SK-N-SH treated with all-trans-retinoic acid at 6 μM for 48 hours (cell line): Measurements from ENCODE around the gene TMX4.

Source experiments
- ATAC-seq: fragments of 200-7000 bp; cut with Tn5 transposase; 3 replicates; pipeline ENCODE4 v1.9.1; 2020; ENCODE audit warnings: mild to moderate bottlenecking, moderate library complexity
- ARNTL ChIP-seq: fragments of 450-650 bp; formaldehyde crosslinking; IDR thresholded peaks from 2 replicates; pipeline ENCODE4 v1.5.0; 2020; ENCODE audit warnings: low read depth, mild to moderate bottlenecking, moderate library complexity, borderline replicate concordance
- BACH2 ChIP-seq: fragments of 250-450 bp; sonication (Bioruptor Pico); IDR thresholded peaks from 2 replicates; pipeline ENCODE4 v1.9.0; 2021; ENCODE audit warnings: mild to moderate bottlenecking, borderline replicate concordance
- CSDC2 ChIP-seq: fragments of 250-450 bp; sonication (Bioruptor Pico); IDR thresholded peaks from 2 replicates; pipeline ENCODE4 v1.5.0; 2020; ENCODE audit warnings: mild to moderate bottlenecking, moderate library complexity
- ESRRG ChIP-seq: fragments of 250-450 bp; sonication (Bioruptor Pico); IDR thresholded peaks from 2 replicates; pipeline ENCODE4 v1.6.1; 2021; ENCODE audit warnings: mild to moderate bottlenecking
- ISL1 ChIP-seq: fragments of 250-450 bp; sonication (Bioruptor Pico); IDR thresholded peaks from 2 replicates; pipeline ENCODE4 v2.1.2; 2022; ENCODE audit warnings: mild to moderate bottlenecking, moderate library complexity
- OSR1 ChIP-seq: fragments of 250-450 bp; sonication (Bioruptor Pico); IDR thresholded peaks from 2 replicates; pipeline ENCODE4 v1.8.0; 2022; ENCODE audit warnings: moderate library complexity, mild to moderate bottlenecking, inconsistent platforms
- RARB ChIP-seq: fragments of 250-450 bp; sonication (Bioruptor Pico); IDR thresholded peaks from 2 replicates; pipeline ENCODE4 v1.8.0; 2021; ENCODE audit warnings: mild to moderate bottlenecking, moderate library complexity
- SNAI2 ChIP-seq: fragments of 250-450 bp; sonication (Bioruptor Pico); IDR thresholded peaks from 2 replicates; pipeline ENCODE4 v1.5.0; 2020; ENCODE audit warnings: mild to moderate bottlenecking, moderate library complexity
- TOX ChIP-seq: fragments of 250-450 bp; sonication (Bioruptor Pico); IDR thresholded peaks from 2 replicates; pipeline ENCODE4 v1.8.0; 2021; ENCODE audit warnings: mild to moderate bottlenecking, moderate library complexity, borderline replicate concordance
- ZC3H10 ChIP-seq: fragments of 250-450 bp; sonication (Bioruptor Pico); IDR thresholded peaks from 2 replicates; pipeline ENCODE4 v1.5.1; 2021; ENCODE audit warnings: mild to moderate bottlenecking, moderate library complexity
- ZFP3 ChIP-seq: fragments of 250-450 bp; sonication (Bioruptor Pico); IDR thresholded peaks from 2 replicates; pipeline ENCODE4 v1.5.0; 2020; ENCODE audit warnings: mild to moderate bottlenecking, moderate library complexity
- ZFP30 ChIP-seq: fragments of 450-650 bp; formaldehyde crosslinking; IDR thresholded peaks from 2 replicates; pipeline ENCODE4 v1.5.0; 2022; ENCODE audit warnings: mild to moderate bottlenecking, moderate library complexity
- ZNF565 ChIP-seq: fragments of 450-650 bp; formaldehyde crosslinking; conservative IDR thresholded peaks from 2 replicates; pipeline ENCODE4 v1.5.0; 2020; ENCODE audit warnings: low read depth, mild to moderate bottlenecking, moderate library complexity
- ZNF8 ChIP-seq: fragments of 450-650 bp; formaldehyde crosslinking; IDR thresholded peaks from 2 replicates; pipeline ENCODE4 v1.5.0; 2020; ENCODE audit warnings: mild to moderate bottlenecking, moderate library complexity
- TF ChIP-seq, protein P1 (sequence below): fragments of 250-450 bp; sonication (Bioruptor Pico); IDR thresholded peaks from 2 replicates; pipeline ENCODE4 v1.5.1; 2021; ENCODE audit warnings: mild to moderate bottlenecking, moderate library complexity
- TF ChIP-seq, protein P2 (sequence below): fragments of 250-450 bp; sonication (Bioruptor Pico); IDR thresholded peaks from 2 replicates; pipeline ENCODE4 v1.5.1; 2020; ENCODE audit warnings: low read depth, mild to moderate bottlenecking, moderate library complexity

Gene TMX4

DNA sequence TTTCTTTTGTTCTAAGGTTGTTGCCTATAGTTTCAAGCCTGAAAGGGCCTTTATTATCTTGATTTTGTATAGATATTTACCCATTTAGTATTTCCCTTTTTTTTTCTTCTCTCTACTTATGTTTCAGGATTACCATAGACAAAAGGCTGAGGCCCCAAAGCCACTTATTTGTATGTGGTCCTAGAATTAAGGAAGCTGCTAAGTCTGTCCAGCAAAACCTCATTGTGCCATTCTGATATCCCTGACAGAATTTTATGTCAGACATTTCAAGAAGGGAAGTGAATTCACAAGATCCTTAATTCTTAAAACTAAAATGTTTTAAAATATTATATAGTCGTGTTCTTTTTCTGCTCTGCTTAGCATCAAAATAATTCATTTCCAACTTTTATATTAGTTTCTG is 86.2 kb downstream of the TMX4 start:
- ATAC-seq = no peak
- TF ChIP-seq ARNTL (CRISPR knock-in tag) (no peak), ISL1 (CRISPR knock-in tag) (no peak), OSR1 (CRISPR knock-in tag) (no peak), CSDC2 (CRISPR knock-in tag) (no peak), SNAI2 (CRISPR knock-in tag) (no peak), ESRRG (CRISPR knock-in tag) (no peak), ZFP30 (CRISPR knock-in tag) (no peak), ZC3H10 (CRISPR knock-in tag) (no peak), BACH2 (CRISPR knock-in tag) (no peak), RARB (CRISPR knock-in tag) (no peak), ZFP3 (CRISPR knock-in tag) (no peak)
- TF ChIP-seq, protein P1, sequence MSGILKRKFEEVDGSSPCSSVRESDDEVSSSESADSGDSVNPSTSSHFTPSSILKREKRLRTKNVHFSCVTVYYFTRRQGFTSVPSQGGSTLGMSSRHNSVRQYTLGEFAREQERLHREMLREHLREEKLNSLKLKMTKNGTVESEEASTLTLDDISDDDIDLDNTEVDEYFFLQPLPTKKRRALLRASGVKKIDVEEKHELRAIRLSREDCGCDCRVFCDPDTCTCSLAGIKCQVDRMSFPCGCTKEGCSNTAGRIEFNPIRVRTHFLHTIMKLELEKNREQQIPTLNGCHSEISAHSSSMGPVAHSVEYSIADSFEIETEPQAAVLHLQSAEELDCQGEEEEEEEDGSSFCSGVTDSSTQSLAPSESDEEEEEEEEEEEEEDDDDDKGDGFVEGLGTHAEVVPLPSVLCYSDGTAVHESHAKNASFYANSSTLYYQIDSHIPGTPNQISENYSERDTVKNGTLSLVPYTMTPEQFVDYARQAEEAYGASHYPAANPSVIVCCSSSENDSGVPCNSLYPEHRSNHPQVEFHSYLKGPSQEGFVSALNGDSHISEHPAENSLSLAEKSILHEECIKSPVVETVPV (CRISPR knock-in tag) = no peak

DNA sequence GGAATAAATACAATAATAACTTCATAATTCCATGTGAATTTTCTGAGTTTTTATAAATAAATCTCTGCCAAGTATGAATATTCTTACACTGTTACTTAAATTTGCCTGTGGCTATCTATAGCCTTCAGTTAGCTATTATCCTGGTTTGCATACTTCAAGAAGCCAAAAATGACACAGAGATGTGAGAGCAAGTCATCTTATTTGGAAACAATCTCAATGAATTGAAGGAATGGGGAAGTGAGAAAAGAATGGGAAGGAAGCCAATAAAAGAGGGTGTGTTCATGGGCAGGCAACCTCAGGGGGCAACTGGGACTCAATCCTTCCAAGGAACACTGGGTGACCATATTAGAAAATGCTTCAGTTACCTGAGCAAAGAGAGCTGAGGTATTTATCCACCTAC is 89.2 kb downstream of the TMX4 start:
- ATAC-seq = no peak

More for the DNA sequence above, 89.2 kb downstream of the TMX4 start:
- TF ChIP-seq RARB (CRISPR knock-in tag) (no peak), ZNF8 (CRISPR knock-in tag) (no peak), ZC3H10 (CRISPR knock-in tag) (no peak), OSR1 (CRISPR knock-in tag) (no peak), TOX (CRISPR knock-in tag) (no peak), ZFP30 (CRISPR knock-in tag) (no peak), ZNF565 (no peak), ZFP3 (CRISPR knock-in tag) (no peak)
- TF ChIP-seq, protein P2, sequence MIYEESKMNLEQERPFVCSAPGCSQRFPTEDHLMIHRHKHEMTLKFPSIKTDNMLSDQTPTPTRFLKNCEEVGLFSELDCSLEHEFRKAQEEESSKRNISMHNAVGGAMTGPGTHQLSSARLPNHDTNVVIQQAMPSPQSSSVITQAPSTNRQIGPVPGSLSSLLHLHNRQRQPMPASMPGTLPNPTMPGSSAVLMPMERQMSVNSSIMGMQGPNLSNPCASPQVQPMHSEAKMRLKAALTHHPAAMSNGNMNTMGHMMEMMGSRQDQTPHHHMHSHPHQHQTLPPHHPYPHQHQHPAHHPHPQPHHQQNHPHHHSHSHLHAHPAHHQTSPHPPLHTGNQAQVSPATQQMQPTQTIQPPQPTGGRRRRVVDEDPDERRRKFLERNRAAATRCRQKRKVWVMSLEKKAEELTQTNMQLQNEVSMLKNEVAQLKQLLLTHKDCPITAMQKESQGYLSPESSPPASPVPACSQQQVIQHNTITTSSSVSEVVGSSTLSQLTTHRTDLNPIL (CRISPR knock-in tag) = no peak
